BLaER1 treated with 17β-estradiol and CSF1 and Interleukin-3, amounts not matched to agents 10 nM and 100 nM (cell line): ENCODE measurements around the gene DLG1.

ENCODE experiments used
- H3K27ac ChIP-seq, 11 experiments: shearing (Covaris generic); formaldehyde crosslinking; 2 replicates each; pipeline ENCODE4 v1.8.1; 2022
- H3K27me3 ChIP-seq, 11 experiments: shearing (Covaris generic); formaldehyde crosslinking; 2 replicates each; pipeline ENCODE4 v1.8.1; 2022
- H3K36me3 ChIP-seq, 11 experiments: shearing (Covaris generic); formaldehyde crosslinking; 2 replicates each; pipeline ENCODE4 v1.8.1; 2022
- H3K4me1 ChIP-seq, 10 experiments: shearing (Covaris generic); formaldehyde crosslinking; 2 replicates each; pipeline ENCODE4 v1.8.1; 2022
- H3K4me2 ChIP-seq, 11 experiments: shearing (Covaris generic); formaldehyde crosslinking; 2 replicates each; pipeline ENCODE4 v1.8.1; 2022
- H3K4me3 ChIP-seq, 10 experiments: shearing (Covaris generic); formaldehyde crosslinking; 2 replicates each; pipeline ENCODE4 v1.8.1; 2022
- H3K9ac ChIP-seq, 11 experiments: shearing (Covaris generic); formaldehyde crosslinking; 2 replicates each; pipeline ENCODE4 v1.8.1; 2022
- H3K9me3 ChIP-seq, 11 experiments: shearing (Covaris generic); formaldehyde crosslinking; replicated peaks in 1 of 11; 2 replicates each; pipeline ENCODE4 v1.8.1; 2022
- H4K20me1 ChIP-seq, 11 experiments: shearing (Covaris generic); formaldehyde crosslinking; 2 replicates each; pipeline ENCODE4 v1.8.1; 2022
- Cebpa-rat ChIP-seq, 11 experiments: shearing (Covaris generic); IDR thresholded peaks; 2 replicates each; pipeline ENCODE4 v1.8.1; 2022

The DLG1 gene

GRCh38 chr3:197149528-197149927 lies 148.9 kb downstream of the DLG1 start:
- H3K9me3 ChIP-seq: peaks cover 26 to 38% (median 28%) of the 10 kb centered on the region in 11 experiments
- H3K4me1 ChIP-seq: peaks cover 0 to 25% (median 15%) of the 10 kb centered on the region in 10 experiments; a peak in 17 of 20 replicates
- H3K9ac ChIP-seq: no peak overlapping the region
- no peak for TF ChIP-seq Cebpa-rat (IDR thresholded peaks at IDR 0.05)
- H3K4me3 ChIP-seq: no peak overlapping the region
- peak overlapping the region in 8 of 11 experiments; percentile 5 to 67 (median 24); a peak in 12 of 22 replicates for H3K4me2 ChIP-seq
- H3K27ac ChIP-seq: peak overlapping the region in 1 of 11 experiments; percentile 31; a peak in 2 of 22 replicates
- no peaks in the 10 kb centered on the region; a peak in 2 of 22 replicates for H4K20me1 ChIP-seq
- no peaks in the 10 kb centered on the region for H3K27me3 ChIP-seq
- peaks cover 29 to 62% (median 39%) of the 10 kb centered on the region in 11 experiments for H3K36me3 ChIP-seq

GRCh38 chr3:197144188-197144587 lies 154.2 kb downstream of the DLG1 start:
- Histone ChIP-seq H3K4me2 (no peak overlapping the region), H3K4me3 (no peak overlapping the region), H3K9ac (no peak overlapping the region), H3K27ac (no peak overlapping the region), H3K27me3 (no peaks in the 10 kb centered on the region), H3K4me1 (peaks cover 0 to 20% (median 14%) of the 10 kb centered on the region in 10 experiments; a peak in 16 of 20 replicates), H3K36me3 (peaks cover 45 to 89% (median 65%) of the 10 kb centered on the region in 11 experiments; a peak in 21 of 22 replicates), H4K20me1 (no peaks in the 10 kb centered on the region), H3K9me3 (peaks cover 19 to 24% (median 22%) of the 10 kb centered on the region in 11 experiments)
- no peak for TF ChIP-seq Cebpa-rat (IDR thresholded peaks at IDR 0.05)

GRCh38 chr3:197139586-197139985 lies 158.8 kb downstream of the DLG1 start:
- TF ChIP-seq Cebpa-rat (IDR thresholded peaks at IDR 0.05): no peak
- Histone ChIP-seq H3K4me1 (peaks cover 0 to 35% (median 11%) of the 10 kb centered on the region in 10 experiments; a peak in 13 of 20 replicates), H3K9ac (no peak overlapping the region), H3K27me3 (no peaks in the 10 kb centered on the region), H4K20me1 (no peaks in the 10 kb centered on the region), H3K36me3 (peaks cover 60 to 99% (median 76%) of the 10 kb centered on the region in 11 experiments), H3K27ac (no peak overlapping the region; a peak in 1 of 22 replicates), H3K4me2 (peak overlapping the region in 5 of 11 experiments; percentile 1 to 35 (median 26); a peak in 5 of 22 replicates), H3K9me3 (peaks cover 21 to 33% (median 27%) of the 10 kb centered on the region in 11 experiments), H3K4me3 (no peak overlapping the region)

- Histone ChIP-seq H3K4me3 (no peak overlapping the region), H3K27me3 (no peaks in the 10 kb centered on the region), H3K36me3 (peaks cover 75 to 100% (median 87%) of the 10 kb centered on the region in 11 experiments), H3K4me2 (no peak overlapping the region), H3K4me1 (peaks cover 0 to 29% (median 10%) of the 10 kb centered on the region in 10 experiments; a peak in 11 of 20 replicates), H3K9ac (no peak overlapping the region), H3K27ac (no peak overlapping the region), H3K9me3 (peaks cover 27 to 38% (median 30%) of the 10 kb centered on the region in 11 experiments), H4K20me1 (no peaks in the 10 kb centered on the region)
- TF ChIP-seq Cebpa-rat (IDR thresholded peaks at IDR 0.05): no peak
These were observed 160.7 kb downstream of the DLG1 start for GRCh38 chr3:197137751-197138150.

GRCh38 chr3:197136744-197137143 lies 161.7 kb downstream of the DLG1 start:
- Histone ChIP-seq H3K9ac (no peak overlapping the region), H3K27me3 (no peaks in the 10 kb centered on the region), H3K9me3 (peaks cover 27 to 38% (median 30%) of the 10 kb centered on the region in 11 experiments), H3K36me3 (peaks cover 65 to 94% (median 85%) of the 10 kb centered on the region in 11 experiments), H3K4me1 (peaks cover 0 to 29% (median 10%) of the 10 kb centered on the region in 10 experiments; a peak in 11 of 20 replicates), H4K20me1 (no peaks in the 10 kb centered on the region), H3K4me3 (no peak overlapping the region), H3K4me2 (no peak overlapping the region), H3K27ac (no peak overlapping the region)
- peak in 1 of 11 experiments; percentile 44; a peak in 1 of 22 replicates for TF ChIP-seq Cebpa-rat (IDR thresholded peaks at IDR 0.05)

- no peak overlapping the region for H3K9ac ChIP-seq
- H3K4me3 ChIP-seq: 0 out of 20 replicates have a peak overlapping the region, but pooled peaks of 1 of the 10 experiments have one; percentile 6
- H3K4me2 ChIP-seq: no peak overlapping the region
- TF ChIP-seq Cebpa-rat (IDR thresholded peaks at IDR 0.05): no peak
- H3K36me3 ChIP-seq: peaks cover 66 to 94% (median 82%) of the 10 kb centered on the region in 11 experiments
- H3K27ac ChIP-seq: no peak overlapping the region
- H3K27me3 ChIP-seq: no peaks in the 10 kb centered on the region
- peaks cover 0 to 24% (median 9%) of the 10 kb centered on the region in 10 experiments; a peak in 11 of 20 replicates for H3K4me1 ChIP-seq
- H3K9me3 ChIP-seq: peaks cover 27 to 38% (median 30%) of the 10 kb centered on the region in 11 experiments
- H4K20me1 ChIP-seq: no peaks in the 10 kb centered on the region
These were observed 163.2 kb downstream of the DLG1 start for GRCh38 chr3:197135212-197135611.

- Histone ChIP-seq H3K4me2 (no peak overlapping the region), H4K20me1 (no peaks in the 10 kb centered on the region), H3K4me3 (no peak overlapping the region), H3K9ac (no peak overlapping the region), H3K27me3 (no peaks in the 10 kb centered on the region), H3K36me3 (peaks cover 77 to 94% (median 86%) of the 10 kb centered on the region in 11 experiments), H3K27ac (no peak overlapping the region), H3K4me1 (peaks cover 0 to 5% (median 0%) of the 10 kb centered on the region in 10 experiments; a peak in 2 of 20 replicates), H3K9me3 (peaks cover 27 to 48% (median 36%) of the 10 kb centered on the region in 11 experiments)
- TF ChIP-seq Cebpa-rat (IDR thresholded peaks at IDR 0.05): no peak
These were observed 165.4 kb downstream of the DLG1 start for GRCh38 chr3:197132916-197133530.

GRCh38 chr3:197125636-197126035 lies 172.8 kb downstream of the DLG1 start:
- Histone ChIP-seq H3K4me3 (no peak overlapping the region), H3K4me2 (no peak overlapping the region), H3K27me3 (no peaks in the 10 kb centered on the region), H3K9ac (no peak overlapping the region), H3K27ac (no peak overlapping the region), H3K36me3 (peaks cover 51 to 75% (median 58%) of the 10 kb centered on the region in 11 experiments), H4K20me1 (no peaks in the 10 kb centered on the region), H3K9me3 (peaks cover 0 to 15% (median 0%) of the 10 kb centered on the region in 11 experiments; a peak in 6 of 22 replicates), H3K4me1 (peaks cover 0 to 7% (median 0%) of the 10 kb centered on the region in 10 experiments; a peak in 1 of 20 replicates)
- TF ChIP-seq Cebpa-rat (IDR thresholded peaks at IDR 0.05): no peak

GRCh38 chr3:197124713-197125112 lies 173.7 kb downstream of the DLG1 start:
- Histone ChIP-seq H3K27ac (no peak overlapping the region), H4K20me1 (no peaks in the 10 kb centered on the region), H3K4me3 (no peak overlapping the region), H3K27me3 (no peaks in the 10 kb centered on the region), H3K36me3 (peaks cover 47 to 75% (median 56%) of the 10 kb centered on the region in 11 experiments), H3K9me3 (peaks cover 0 to 14% (median 0%) of the 10 kb centered on the region in 11 experiments; a peak in 6 of 22 replicates), H3K9ac (no peak overlapping the region), H3K4me2 (no peak overlapping the region), H3K4me1 (peaks cover 0 to 7% (median 0%) of the 10 kb centered on the region in 10 experiments; a peak in 1 of 20 replicates)
- no peak for TF ChIP-seq Cebpa-rat (IDR thresholded peaks at IDR 0.05)
